Middle frontal gyrus (tissue), 1 donor: ENCODE results near the gene RAB36.
A peak's percentile ranks its signal among the peaks of the same experiment; 100 is the strongest.

Experiments
- DNase-seq: peaks from one replicate; pipeline ENCODE4 v3.0.0-alpha.2; 2015; ENCODE audit warnings: low spot score; ENCODE audit errors: extremely low spot score

Gene RAB36

GRCh38 chr22:23180893-23181720, 35.8 kb downstream of the RAB36 start:
- no peak for DNase-seq

DNA sequence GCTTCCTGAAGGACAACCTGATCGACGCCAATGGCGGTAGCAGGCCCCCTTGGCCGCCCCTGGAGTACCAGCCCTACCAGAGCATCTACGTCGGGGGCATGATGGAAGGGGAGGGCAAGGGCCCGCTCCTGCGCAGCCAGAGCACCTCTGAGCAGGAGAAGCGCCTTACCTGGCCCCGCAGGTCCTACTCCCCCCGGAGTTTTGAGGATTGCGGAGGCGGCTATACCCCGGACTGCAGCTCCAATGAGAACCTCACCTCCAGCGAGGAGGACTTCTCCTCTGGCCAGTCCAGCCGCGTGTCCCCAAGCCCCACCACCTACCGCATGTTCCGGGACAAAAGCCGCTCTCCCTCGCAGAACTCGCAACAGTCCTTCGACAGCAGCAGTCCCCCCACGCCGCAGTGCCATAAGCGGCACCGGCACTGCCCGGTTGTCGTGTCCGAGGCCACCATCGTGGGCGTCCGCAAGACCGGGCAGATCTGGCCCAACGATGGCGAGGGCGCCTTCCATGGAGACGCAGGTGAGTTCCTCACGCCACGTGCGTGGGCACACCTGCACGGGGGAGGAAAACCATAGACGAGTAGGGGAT, 36.5 kb downstream of the RAB36 start:
- no peak for DNase-seq

DNA sequence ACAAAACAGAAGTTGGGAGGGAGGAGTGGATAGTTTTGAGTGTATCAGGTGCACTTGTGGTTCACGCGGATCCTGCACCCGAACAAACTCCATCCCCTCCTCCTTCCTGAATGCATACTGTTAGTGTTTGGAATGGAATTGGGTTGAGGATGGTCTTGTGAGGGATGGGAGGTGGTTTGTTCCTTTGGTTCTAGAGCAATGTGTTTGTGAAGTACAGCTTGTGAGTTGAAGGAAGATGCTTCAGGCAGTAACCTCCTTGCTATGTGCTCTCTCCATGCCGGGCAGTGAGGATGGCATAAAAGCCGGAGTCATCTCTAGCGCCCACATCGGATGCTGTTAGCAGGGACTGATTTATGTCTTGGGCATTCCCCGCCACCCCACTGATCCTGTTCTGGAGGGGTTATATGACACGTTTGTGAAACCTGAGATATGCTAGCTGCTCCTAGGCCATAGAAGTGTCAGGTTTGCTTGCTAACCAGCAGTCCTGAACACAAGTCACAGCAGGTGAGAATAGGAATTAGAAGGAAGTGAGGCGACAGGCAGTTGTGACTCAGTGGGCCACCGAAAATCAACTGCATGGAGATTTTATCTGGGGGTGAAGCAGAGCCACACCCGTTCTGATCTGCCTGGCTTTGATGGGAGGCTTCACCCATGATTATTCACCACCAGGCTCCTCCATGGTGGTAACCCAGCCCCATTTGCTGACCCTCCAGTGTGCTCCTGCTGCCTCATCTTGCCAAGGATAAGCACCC, 37.2 kb downstream of the RAB36 start:
- DNase-seq: no peak

DNA sequence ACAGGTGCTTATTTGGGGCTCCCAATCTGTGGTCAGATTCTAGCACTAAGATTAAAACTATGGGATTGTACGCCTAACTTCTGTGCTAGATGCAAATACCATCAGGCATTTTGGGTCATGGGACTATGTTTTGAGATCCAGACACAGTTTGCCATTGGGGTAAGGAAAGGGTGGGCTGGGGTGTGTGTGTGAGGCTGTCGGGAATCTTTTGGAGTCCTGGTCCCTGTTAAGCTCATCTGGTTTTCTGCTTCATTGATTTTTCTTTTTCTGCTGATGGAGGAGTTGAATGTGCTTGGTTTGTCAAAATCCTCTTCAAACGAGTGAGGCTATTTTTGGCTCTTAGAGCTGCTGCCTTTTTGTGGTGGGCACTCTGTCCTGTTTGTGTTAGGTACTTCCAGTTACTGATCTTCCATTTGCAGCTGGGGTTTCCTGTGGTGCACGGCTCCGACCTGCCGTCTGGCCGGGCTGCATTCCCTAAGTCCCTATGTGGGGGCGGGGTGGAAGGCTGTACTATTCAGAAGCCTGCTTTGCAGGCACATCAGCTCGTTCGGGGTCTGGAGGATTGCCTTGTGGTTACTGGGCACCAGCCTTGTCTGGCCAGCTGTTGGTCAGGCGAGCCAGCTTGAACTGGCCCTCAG, 37.9 kb downstream of the RAB36 start:
- peak; percentile 52 for DNase-seq

GRCh38 chr22:23184100-23184763, 39.0 kb downstream of the RAB36 start:
- DNase-seq: no peak

GRCh38 chr22:23184764-23185113, 39.5 kb downstream of the RAB36 start:
- DNase-seq: no peak

DNA sequence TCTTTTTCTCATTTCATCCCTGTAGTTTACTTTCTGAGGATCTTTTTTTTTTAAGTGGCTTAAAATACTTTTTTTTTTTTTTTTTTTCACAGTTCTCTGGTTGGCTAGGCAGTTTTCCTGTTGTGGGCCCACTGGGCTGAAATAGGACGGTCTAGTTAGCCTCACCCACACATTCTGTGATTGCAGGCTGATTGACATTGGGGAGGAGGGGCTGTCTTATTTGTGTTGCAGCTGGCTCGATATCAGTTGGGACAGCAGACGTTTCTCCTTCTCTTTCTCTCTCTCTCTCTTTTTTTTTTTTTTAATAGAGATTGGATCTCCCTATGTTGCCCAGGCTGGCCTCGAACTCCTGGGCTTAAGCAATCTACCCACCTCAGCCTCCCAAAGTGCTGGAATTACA, 41.9 kb downstream of the RAB36 start:
- no peak for DNase-seq

DNA sequence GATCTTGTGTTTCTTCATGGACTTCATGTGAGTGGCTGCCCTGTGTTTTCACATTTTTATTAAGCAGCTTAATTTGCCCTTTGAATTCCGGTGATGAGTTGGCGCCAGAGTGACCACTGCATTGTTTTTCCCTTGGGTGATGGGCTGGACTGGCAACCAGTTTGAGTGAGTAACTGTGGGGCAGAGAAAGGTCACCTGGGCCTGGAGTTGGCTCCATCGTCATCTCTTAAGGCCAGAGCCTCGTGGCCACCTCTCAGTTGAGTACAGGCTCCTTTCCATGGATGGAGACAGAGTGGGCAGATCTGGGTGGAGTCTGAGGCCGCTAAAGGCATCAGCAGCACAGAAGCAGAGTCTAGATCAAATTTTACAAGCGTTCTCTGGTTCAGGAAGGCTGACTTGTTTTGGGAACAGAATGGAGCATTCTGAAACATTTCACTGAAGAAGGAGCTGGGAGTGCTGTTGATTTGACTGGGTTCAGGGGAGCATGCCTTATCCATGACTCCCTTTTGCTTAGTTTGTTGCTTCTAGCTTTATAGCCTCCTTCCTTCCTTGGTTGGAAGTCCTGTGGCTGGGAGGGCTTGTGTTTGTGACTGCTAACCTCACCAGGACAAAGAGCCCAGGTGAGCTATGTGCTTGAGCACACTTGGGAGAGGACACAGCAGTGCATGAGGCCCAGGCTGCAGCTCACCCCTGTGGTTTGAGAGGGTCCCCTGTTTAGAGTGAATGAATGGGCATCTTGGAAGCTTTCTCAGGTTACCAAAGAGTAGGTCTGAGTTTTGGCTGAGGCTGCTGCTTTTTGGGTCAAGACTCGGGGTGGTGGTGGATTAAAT, 42.8 kb downstream of the RAB36 start:
- no peak for DNase-seq

GRCh38 chr22:23190526-23190925, 45.2 kb downstream of the RAB36 start:
- no peak for DNase-seq

DNA sequence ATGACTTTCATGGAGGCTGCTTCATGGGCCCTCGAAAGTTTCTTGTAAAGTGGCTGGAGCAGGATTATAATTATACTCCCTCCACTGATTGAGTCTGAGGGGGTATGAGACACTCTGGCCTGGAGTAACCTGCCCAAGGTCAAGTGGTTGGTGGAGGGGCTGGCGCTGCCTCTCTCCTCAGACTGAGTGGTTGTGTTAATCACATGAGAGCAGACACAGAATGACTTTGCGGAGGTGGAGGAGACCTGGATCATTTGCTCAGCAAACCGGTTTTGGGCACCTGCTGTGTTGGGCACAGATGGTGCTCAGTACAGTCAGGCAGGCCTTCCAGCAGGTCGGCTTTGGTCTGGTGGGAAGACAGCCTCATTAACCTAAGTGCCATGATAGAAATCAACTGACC, 46.9 kb downstream of the RAB36 start:
- DNase-seq: no peak

GRCh38 chr22:23192558-23192957, 47.3 kb downstream of the RAB36 start:
- no peak for DNase-seq

DNA sequence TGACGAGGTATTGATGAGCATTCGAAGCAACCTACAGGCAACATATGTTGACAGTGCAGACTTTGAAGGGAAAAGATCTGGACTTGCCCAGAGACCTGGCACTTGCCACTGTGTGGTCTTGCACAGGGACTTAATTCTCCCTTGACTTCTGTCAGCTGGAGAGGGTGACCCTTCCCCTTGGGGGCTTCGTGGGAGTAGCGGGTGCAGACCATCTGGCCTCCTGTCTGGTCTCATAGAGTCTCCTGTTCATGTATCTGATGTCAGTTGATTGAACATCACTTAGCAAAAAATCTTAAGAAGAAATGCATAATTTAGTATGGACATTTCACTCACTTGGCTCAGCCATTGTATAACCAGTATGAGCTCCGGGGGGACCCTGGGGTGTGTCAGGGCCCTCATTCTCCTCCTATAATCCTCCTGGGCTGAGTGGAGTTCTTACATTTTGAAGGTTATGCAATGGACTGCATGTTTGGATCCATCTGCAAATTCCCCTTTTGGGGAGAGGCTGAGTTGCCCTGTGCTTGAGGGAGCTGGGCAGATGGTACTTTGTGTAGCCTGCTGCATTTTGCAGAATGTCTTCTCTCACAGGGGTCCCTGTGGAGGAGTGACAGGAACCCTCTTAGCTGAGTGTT, 48.0 kb downstream of the RAB36 start:
- no peak for DNase-seq

- DNase-seq: no peak
Observed at GRCh38 chr22:23193882-23194281, 48.6 kb downstream of the RAB36 start.

DNA sequence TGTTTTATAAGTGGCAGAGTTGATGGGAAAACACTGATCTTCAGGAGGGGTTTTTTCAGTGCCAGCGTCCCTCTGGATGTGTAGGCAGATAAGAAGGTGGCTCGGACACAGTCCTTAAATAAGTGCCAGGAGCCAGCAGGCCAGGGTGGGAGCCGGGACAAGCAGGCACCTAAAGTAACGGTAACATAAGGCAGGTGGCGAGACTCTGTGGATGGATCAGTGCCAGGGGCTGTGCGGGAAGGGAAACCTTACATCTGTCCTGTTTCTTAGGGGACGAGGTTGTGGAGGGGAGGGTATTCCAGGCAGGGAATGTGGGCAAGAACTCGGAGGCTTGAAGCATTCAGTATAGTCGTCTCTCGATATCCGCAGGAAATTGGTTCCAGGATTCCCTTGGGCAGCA, 50.9 kb downstream of the RAB36 start:
- DNase-seq: no peak

DNA sequence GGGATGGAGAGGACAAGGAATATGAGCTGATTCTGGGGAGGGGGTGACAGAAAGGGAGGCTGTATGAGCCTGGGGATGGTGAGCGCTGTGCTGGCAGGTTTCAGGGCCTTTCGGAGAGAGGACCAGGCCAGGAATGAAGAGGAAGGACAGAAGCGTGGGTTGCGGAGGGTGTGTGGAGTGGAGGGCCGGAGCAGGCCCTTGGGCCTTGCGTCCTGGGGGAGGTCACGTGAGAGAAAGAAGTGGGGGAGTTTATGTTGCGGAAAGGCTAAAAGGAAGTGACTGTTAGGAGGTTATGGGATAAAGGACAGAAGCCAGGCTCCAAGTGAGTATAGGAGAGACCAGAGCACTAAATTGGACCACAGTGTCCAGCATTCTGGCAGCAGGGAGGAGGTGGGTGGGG, 52.6 kb downstream of the RAB36 start:
- DNase-seq: no peak

DNA sequence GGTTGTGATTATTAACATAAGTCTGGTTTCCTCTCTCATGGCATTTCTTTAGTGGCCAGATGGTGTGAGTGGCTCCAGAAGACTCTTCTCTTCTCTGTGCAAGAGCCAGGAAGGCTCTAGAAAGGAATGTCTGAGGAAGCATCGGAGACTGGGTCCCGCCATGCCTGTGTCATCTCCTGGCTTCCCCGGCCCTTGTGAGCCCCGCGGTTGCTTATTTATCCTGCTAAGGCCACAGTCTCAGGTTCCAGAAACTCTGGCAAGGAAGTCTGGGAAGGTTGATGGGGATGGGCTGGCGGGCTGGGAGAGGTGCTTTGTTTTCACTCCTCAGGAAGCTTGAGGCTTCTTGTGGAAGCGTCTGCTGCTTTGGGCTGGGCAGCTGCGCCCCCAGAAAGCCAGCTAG, 53.9 kb downstream of the RAB36 start:
- DNase-seq: no peak

- no peak for DNase-seq
Observed at GRCh38 chr22:23200898-23201297, 55.6 kb downstream of the RAB36 start.

DNA sequence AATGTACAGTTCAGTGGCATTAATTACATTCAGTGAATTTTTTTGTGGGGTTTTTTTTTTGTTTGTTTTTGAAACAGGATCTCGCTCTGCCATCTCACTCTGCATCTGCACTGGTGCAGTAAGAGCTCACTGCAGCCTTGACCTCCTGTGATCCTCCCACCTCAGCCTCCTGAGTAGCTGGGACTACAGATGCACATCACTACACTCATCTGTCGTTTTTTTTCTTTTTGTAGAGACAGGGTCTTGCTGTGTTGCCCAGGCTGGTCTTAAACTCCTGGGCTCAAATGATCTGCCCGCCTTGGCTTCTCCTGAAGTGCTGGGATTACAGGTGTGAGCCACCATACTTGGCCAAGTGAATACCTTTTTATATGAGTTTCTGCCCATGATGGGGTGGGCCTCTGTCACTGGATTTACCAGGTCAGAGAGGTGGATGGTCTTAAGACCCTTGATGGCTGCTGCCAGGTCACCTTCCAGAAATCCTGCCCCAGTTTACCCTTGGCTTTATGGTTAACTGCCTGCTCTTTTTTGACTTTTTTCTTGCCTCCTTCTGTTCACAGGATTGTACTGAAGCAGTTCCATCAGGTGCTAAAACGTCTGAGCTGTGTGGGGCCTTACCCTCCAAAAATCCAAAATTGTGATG, 57.7 kb downstream of the RAB36 start:
- DNase-seq: no peak

GRCh38 chr22:23203452-23204124, 58.3 kb downstream of the RAB36 start:
- DNase-seq: no peak
